Measurements from ENCODE around the gene DLGAP1.

Gene DLGAP1

GRCh38 chr18:3530807-3531206, 924.3 kb downstream of the DLGAP1 start:
- no peak for TF ChIP-seq POLR2A (IDR thresholded peaks at IDR 0.05; ENCODE audit: extremely low read depth, insufficient read length)
- TF ChIP-seq MYC (IDR thresholded peaks at IDR 0.05; ENCODE audit: low read depth, low read length): no peak
- TF ChIP-seq, protein P1, sequence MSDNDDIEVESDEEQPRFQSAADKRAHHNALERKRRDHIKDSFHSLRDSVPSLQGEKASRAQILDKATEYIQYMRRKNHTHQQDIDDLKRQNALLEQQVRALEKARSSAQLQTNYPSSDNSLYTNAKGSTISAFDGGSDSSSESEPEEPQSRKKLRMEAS (IDR thresholded peaks at IDR 0.05; ENCODE audit: low read depth, low read length): no peak
- DNase-seq (ENCODE audit: low read depth): peak; percentile 14
- no peak overlapping the region for H3K4me3 ChIP-seq (ENCODE audit: low read depth, low read length)

- no peak overlapping the region for H3K4me3 ChIP-seq (ENCODE audit: low read depth, low read length)
- TF ChIP-seq POLR2A (IDR thresholded peaks at IDR 0.05; ENCODE audit: extremely low read depth, insufficient read length) (no peak), CTCF (IDR thresholded peaks at IDR 0.05; ENCODE audit: low read depth, low read length) (no peak), MYC (IDR thresholded peaks at IDR 0.05; ENCODE audit: low read depth, low read length) (no peak)
- TF ChIP-seq, protein P1 (IDR thresholded peaks at IDR 0.05; ENCODE audit: low read depth, low read length): no peak
- DNase-seq (ENCODE audit: low read depth): no peak
These were observed 925.5 kb downstream of the DLGAP1 start for GRCh38 chr18:3529601-3530000.

GRCh38 chr18:3529077-3529476, 926.0 kb downstream of the DLGAP1 start:
- no peak for DNase-seq (ENCODE audit: low read depth)

DNA sequence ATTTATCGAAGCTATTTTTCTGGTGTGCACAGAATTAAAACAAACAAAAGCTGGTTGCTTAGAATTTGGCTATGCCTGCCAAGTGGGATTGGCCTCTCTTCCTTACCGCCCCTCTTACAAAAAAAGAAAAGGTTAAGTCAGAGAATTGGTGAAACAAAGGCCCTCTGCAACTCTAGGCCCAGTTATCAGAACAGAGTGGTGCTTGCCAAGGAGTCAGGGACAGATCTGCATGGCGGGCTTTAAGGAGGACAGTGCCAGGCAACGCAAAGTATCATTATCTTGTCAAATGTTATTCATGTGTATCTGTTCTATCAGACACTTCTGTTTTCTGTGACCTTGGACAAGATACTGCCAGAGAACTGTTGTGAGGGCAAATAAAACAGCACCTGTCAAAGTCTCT, 926.9 kb downstream of the DLGAP1 start:
- no peak overlapping the region for H3K4me3 ChIP-seq (ENCODE audit: low read depth, low read length)
- DNase-seq (ENCODE audit: low read depth): no peak
- no peak for TF ChIP-seq POLR2A (IDR thresholded peaks at IDR 0.05; ENCODE audit: extremely low read depth, insufficient read length)
- no peak for TF ChIP-seq MYC (IDR thresholded peaks at IDR 0.05; ENCODE audit: low read depth, low read length)
- TF ChIP-seq, protein P1 (IDR thresholded peaks at IDR 0.05; ENCODE audit: low read depth, low read length): no peak
- no peak for TF ChIP-seq CTCF (IDR thresholded peaks at IDR 0.05; ENCODE audit: low read depth, low read length)

More at GRCh38 chr18:3529077-3529476, 926.0 kb downstream of the DLGAP1 start:
- TF ChIP-seq MYC (IDR thresholded peaks at IDR 0.05; ENCODE audit: low read depth, low read length): no peak
- no peak for TF ChIP-seq POLR2A (IDR thresholded peaks at IDR 0.05; ENCODE audit: extremely low read depth, insufficient read length)
- no peak for TF ChIP-seq CTCF (IDR thresholded peaks at IDR 0.05; ENCODE audit: low read depth, low read length)
- TF ChIP-seq, protein P1 (IDR thresholded peaks at IDR 0.05; ENCODE audit: low read depth, low read length): no peak
- H3K4me3 ChIP-seq (ENCODE audit: low read depth, low read length): no peak overlapping the region

DNA sequence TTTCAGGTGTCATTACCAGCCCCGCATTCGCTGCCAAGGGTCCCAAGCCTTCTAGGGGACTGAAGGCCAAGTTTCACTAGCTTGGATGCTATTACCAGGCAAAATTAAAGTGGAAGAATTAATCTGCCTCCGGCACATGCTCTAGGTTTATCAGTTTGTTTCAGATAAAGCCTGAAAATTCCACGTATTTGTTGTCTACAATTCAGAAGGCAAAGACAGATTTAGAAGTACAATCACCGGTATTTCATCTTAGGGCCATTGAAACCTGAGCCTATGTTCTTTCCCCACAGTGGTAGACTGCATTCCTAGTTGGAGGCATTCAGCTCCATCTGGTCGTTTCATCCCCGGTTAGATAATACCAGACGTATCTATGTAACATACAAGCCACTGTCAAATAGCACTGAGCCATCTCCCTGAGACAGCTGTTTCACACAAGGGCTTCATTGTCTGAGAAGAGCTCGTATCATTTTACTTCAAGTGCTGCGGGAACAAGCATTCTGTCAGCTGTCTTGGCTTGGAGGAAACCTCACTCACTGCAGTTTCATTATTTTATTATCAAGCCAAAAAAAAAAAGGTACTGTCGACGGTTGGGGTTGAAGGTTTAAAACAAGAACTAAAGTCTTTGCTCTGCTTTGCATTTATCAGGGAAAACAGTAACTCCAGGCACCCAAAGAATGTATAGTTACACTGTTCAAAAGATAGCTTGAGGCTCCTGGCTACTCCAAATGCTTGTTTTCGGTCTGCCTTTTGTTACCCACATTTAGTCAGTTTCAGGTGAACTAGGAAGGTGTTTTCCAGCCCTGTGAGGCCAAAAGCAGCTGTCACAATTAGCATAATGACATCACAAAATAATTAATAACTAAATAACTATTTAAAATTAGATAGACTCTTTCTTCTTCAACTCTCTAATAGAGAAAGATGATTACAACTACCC, 928.4 kb downstream of the DLGAP1 start:
- TF ChIP-seq, protein P1 (IDR thresholded peaks at IDR 0.05; ENCODE audit: low read depth, low read length): no peak
- TF ChIP-seq CTCF (IDR thresholded peaks at IDR 0.05; ENCODE audit: low read depth, low read length) (no peak), MYC (IDR thresholded peaks at IDR 0.05; ENCODE audit: low read depth, low read length) (no peak), POLR2A (IDR thresholded peaks at IDR 0.05; ENCODE audit: extremely low read depth, insufficient read length) (no peak)
- peak overlapping the region; percentile 39 for H3K4me3 ChIP-seq (ENCODE audit: low read depth, low read length)
- peak; percentile 26 for DNase-seq (ENCODE audit: low read depth)

- H3K4me3 ChIP-seq (ENCODE audit: low read depth, low read length): peak overlapping the region; percentile 39
- TF ChIP-seq, protein P1 (IDR thresholded peaks at IDR 0.05; ENCODE audit: low read depth, low read length): peak; percentile 34; the same call in 1 of the 2 replicates
- TF ChIP-seq CTCF (IDR thresholded peaks at IDR 0.05; ENCODE audit: low read depth, low read length) (no peak), MYC (IDR thresholded peaks at IDR 0.05; ENCODE audit: low read depth, low read length) (peak; percentile 55; the same call in 1 of the 2 replicates), POLR2A (IDR thresholded peaks at IDR 0.05; ENCODE audit: extremely low read depth, insufficient read length) (no peak)
- DNase-seq (ENCODE audit: low read depth): peak; percentile 95
These were observed 929.2 kb downstream of the DLGAP1 start for GRCh38 chr18:3525870-3526420.

All from NB4 (cell line).